Osteoblast (primary cell): ENCODE data around the gene SPAG16. TPM values are rescaled to one million over a fixed set of nuclear protein-coding genes. Genes with fewer than 3 reads are reported as not detected.

ENCODE experiments used
- DNase-seq: peaks from one replicate; pipeline ENCODE4 v3.0.0; 2011; ENCODE audit warnings: low spot score, mixed read lengths; ENCODE audit not compliant: insufficient read length; ENCODE audit errors: missing footprints
- H2AFZ ChIP-seq: 2 replicates; pipeline ENCODE4 v1.6.0; 2011; ENCODE audit warnings: mild to moderate bottlenecking, low read length
- H3K27ac ChIP-seq: 2 replicates; pipeline ENCODE4 v1.5.1; 2011; ENCODE audit warnings: mild to moderate bottlenecking, low read depth, low read length, moderate library complexity
- H3K27me3 ChIP-seq: 2 replicates; pipeline ENCODE4 v1.6.0; 2012; ENCODE audit warnings: mild to moderate bottlenecking, control low read depth, inconsistent platforms, low read length, moderate library complexity; ENCODE audit not compliant: insufficient read depth
- H3K36me3 ChIP-seq: 2 replicates; pipeline ENCODE4 v1.5.1; 2011; ENCODE audit warnings: mild to moderate bottlenecking, low read length, control low read depth, moderate library complexity; ENCODE audit not compliant: insufficient read depth
- H3K4me1 ChIP-seq: 2 replicates; pipeline ENCODE4 v1.5.1; 2011; ENCODE audit warnings: mild to moderate bottlenecking, low read length, control low read depth, moderate library complexity; ENCODE audit not compliant: insufficient read depth
- H3K4me2 ChIP-seq: 2 replicates; pipeline ENCODE4 v1.6.0; 2011; ENCODE audit warnings: mild to moderate bottlenecking, low read length; ENCODE audit not compliant: insufficient read depth
- H3K4me3 ChIP-seq: fragments of 200-600 bp; sonication (generic); 3 replicates; pipeline ENCODE4 v1.5.1; 2012; ENCODE audit warnings: mild to moderate bottlenecking, low read length, inconsistent platforms; ENCODE audit not compliant: insufficient read depth
- H3K79me2 ChIP-seq: 2 replicates; pipeline ENCODE4 v1.6.0; 2012; ENCODE audit warnings: mild to moderate bottlenecking, low read length, control low read depth, inconsistent platforms; ENCODE audit not compliant: insufficient read depth
- H3K9me3 ChIP-seq: 2 replicates; pipeline ENCODE4 v1.5.1; 2011; ENCODE audit warnings: low read depth, low read length, control low read depth
- H4K20me1 ChIP-seq: 2 replicates; pipeline ENCODE4 v1.6.0; 2012; ENCODE audit warnings: mild to moderate bottlenecking, low read length, control low read depth; ENCODE audit not compliant: insufficient read depth
- total RNA-seq: library from RNA; depleted of rRNA; stranded (reverse); fragments of >200 nt; gene quantifications from 2 replicates; pipeline ENCODE4 v1.2.3, GENCODE V29; 2012
- TF ChIP-seq, protein P1 (sequence below): IDR thresholded peaks from 2 replicates; pipeline ENCODE4 v1.5.1; 2011; ENCODE audit warnings: mild to moderate bottlenecking, low read depth, low read length, moderate library complexity; ENCODE audit errors: extremely low read depth

The SPAG16 gene
- total RNA-seq, 1 donor = 47.8 TPM

DNA sequence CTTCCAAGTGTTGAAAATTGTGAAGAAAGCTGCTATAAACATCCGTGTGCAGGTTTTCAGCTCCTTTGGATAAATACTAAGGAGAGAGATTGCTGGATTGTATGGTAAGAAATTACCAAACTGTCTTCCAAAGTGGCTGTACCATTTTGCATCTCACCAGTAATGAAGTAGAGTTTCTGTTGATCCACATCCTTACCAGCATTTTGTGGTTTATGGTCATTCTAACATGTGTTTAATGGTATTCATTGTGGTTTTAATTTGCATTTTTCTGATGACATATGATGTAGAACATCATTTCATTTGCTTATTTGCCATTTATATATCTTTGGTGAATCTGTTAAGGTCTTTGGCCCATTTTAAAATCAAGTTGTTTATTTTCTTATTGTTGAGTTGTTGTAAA, 260.7 kb downstream of the SPAG16 start:
- H3K9me3 ChIP-seq = peaks cover 2% of the 10 kb centered on the region
- H3K4me1 ChIP-seq = no peaks in the 10 kb centered on the region
- H3K27me3 ChIP-seq = no peaks in the 10 kb centered on the region
- no peaks in the 10 kb centered on the region for H4K20me1 ChIP-seq
- no peak overlapping the region for H2AFZ ChIP-seq
- no peaks in the 10 kb centered on the region for H3K36me3 ChIP-seq
- no peak overlapping the region for H3K4me3 ChIP-seq
- no peaks in the 10 kb centered on the region for H3K79me2 ChIP-seq
- H3K27ac ChIP-seq = no peak overlapping the region
- TF ChIP-seq, protein P1, sequence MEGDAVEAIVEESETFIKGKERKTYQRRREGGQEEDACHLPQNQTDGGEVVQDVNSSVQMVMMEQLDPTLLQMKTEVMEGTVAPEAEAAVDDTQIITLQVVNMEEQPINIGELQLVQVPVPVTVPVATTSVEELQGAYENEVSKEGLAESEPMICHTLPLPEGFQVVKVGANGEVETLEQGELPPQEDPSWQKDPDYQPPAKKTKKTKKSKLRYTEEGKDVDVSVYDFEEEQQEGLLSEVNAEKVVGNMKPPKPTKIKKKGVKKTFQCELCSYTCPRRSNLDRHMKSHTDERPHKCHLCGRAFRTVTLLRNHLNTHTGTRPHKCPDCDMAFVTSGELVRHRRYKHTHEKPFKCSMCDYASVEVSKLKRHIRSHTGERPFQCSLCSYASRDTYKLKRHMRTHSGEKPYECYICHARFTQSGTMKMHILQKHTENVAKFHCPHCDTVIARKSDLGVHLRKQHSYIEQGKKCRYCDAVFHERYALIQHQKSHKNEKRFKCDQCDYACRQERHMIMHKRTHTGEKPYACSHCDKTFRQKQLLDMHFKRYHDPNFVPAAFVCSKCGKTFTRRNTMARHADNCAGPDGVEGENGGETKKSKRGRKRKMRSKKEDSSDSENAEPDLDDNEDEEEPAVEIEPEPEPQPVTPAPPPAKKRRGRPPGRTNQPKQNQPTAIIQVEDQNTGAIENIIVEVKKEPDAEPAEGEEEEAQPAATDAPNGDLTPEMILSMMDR = no peak
- no peak for DNase-seq
- no peak overlapping the region for H3K4me2 ChIP-seq

DNA sequence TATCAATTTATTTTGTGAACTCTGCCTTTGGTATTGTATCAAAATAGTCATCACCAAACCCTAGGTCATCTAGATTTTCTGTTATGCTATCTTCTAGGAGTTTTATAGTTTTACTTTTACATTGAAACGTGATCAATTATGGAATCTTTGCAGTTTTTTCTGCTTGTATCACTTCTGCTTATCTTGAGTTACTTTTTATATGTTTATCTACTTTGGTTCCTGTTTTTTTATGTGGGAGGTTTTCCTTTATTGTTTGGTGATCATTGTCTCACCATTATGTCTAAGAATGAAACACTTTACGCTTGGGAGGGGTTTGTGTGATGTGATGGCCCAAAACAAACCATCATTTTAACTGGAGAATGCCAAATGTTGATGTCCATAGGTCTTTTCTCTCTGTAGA, 261.2 kb downstream of the SPAG16 start:
- Histone ChIP-seq H3K79me2 (no peaks in the 10 kb centered on the region), H3K36me3 (no peaks in the 10 kb centered on the region), H3K4me2 (no peak overlapping the region), H3K27ac (no peak overlapping the region), H3K4me3 (no peak overlapping the region), H2AFZ (no peak overlapping the region), H3K27me3 (no peaks in the 10 kb centered on the region), H3K4me1 (no peaks in the 10 kb centered on the region), H3K9me3 (peaks cover 2% of the 10 kb centered on the region), H4K20me1 (no peaks in the 10 kb centered on the region)
- TF ChIP-seq, protein P1 = no peak
- DNase-seq = no peak

DNA sequence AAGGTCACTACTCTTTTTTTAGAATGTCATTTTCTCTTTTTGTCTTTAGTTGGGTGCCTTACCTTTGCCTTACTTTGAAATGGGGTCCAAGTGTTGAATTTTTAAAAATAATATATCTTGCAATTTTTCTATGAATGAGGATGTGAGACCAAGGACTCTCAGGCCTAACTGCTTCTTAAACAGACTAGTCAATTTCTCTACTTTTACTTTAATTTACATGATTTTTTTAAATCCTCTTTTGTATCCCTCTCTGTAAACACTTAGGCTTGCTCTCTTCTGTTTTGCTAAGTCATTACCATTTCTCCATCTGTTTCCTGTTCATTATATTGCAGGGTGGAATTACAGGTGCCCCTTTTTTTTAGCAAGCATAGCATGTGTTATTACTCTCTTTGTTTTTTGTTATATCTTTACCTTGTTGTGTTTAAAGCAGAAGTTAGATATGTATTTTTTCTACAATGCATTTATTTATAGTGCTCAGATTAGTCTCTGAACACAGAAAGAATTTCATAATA, 261.8 kb downstream of the SPAG16 start:
- no peaks in the 10 kb centered on the region for H3K4me1 ChIP-seq
- H3K4me2 ChIP-seq = no peak overlapping the region
- no peak overlapping the region for H2AFZ ChIP-seq
- no peaks in the 10 kb centered on the region for H3K79me2 ChIP-seq
- no peak for DNase-seq
- no peak overlapping the region for H3K27ac ChIP-seq
- H3K9me3 ChIP-seq = no peaks in the 10 kb centered on the region
- no peaks in the 10 kb centered on the region for H3K27me3 ChIP-seq
- no peaks in the 10 kb centered on the region for H4K20me1 ChIP-seq
- H3K36me3 ChIP-seq = no peaks in the 10 kb centered on the region
- TF ChIP-seq, protein P1 = no peak
- no peak overlapping the region for H3K4me3 ChIP-seq

DNA sequence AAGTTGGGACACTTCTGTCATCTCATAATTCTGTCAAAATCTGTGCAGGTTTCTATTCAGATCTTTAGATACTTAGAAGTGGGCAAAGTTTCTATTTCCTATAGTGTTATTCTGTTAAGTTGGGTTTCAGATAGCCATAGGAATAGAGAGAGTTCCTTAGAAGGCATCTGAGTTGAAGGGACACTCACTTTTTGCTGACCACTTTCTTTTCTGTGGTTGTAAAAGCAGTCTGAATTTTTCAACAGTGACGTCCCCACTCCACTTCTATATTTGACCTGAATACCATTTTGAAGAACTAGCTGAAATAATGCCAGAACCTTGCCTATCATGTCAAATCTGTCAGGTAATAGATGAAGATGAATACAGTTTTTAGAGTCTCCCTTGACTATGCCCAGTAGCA, 267.3 kb downstream of the SPAG16 start:
- no peaks in the 10 kb centered on the region for H3K9me3 ChIP-seq
- no peaks in the 10 kb centered on the region for H3K36me3 ChIP-seq
- H3K4me2 ChIP-seq = no peak overlapping the region
- H3K27me3 ChIP-seq = no peaks in the 10 kb centered on the region
- no peaks in the 10 kb centered on the region for H3K4me1 ChIP-seq
- H3K4me3 ChIP-seq = no peak overlapping the region
- H3K27ac ChIP-seq = no peak overlapping the region
- no peak overlapping the region for H2AFZ ChIP-seq
- TF ChIP-seq, protein P1 = no peak
- no peaks in the 10 kb centered on the region for H3K79me2 ChIP-seq
- DNase-seq = no peak
- no peaks in the 10 kb centered on the region for H4K20me1 ChIP-seq
